Esophagus muscularis mucosa (tissue), 4 donors: Measurements from ENCODE around the gene OXT. TPM values are rescaled to one million over a fixed set of nuclear protein-coding genes. Genes with fewer than 3 reads are reported as not detected.

Source experiments
- DNase-seq: peaks from one replicate; pipeline ENCODE4 v3.0.0-alpha.2; 2017; ENCODE audit errors: extremely low spot score
- H3K27ac ChIP-seq, 4 donors: fragments of 200-600 bp; sonication (generic); replicated peaks in 1 of 4; 1 replicate in 3 of 4; 2 replicates in 1 of 4; pipeline ENCODE4 v1.5.1; 2016 to 2019; ENCODE audit warnings: mild to moderate bottlenecking in 1 of 4
- H3K27me3 ChIP-seq, 4 donors: fragments of 200-600 bp; sonication (generic); one replicate each; pipeline versions ENCODE4 v1.5.1 to v1.6.0; 2016 to 2019
- H3K36me3 ChIP-seq, 4 donors: fragments of 200-600 bp; sonication (generic); one replicate each; pipeline ENCODE4 v1.5.1; 2016 to 2019
- H3K4me1 ChIP-seq, 4 donors: fragments of 200-600 bp; sonication (generic); one replicate each; pipeline ENCODE4 v1.5.1; 2016 to 2019
- H3K4me3 ChIP-seq, 4 donors: fragments of 200-600 bp; sonication (generic); 1 replicate in 2 of 4; 2 replicates in 2 of 4; pipeline ENCODE4 v1.5.1; 2016 to 2019; ENCODE audit warnings: mild to moderate bottlenecking in 4 of 4, moderate library complexity in 1 of 4
- H3K9me3 ChIP-seq, 4 donors: fragments of 200-600 bp; sonication (generic); 1 replicate in 3 of 4; 2 replicates in 1 of 4; pipeline ENCODE4 v1.5.1; 2016 to 2019
- EP300 ChIP-seq: sonication (generic); formaldehyde crosslinking; IDR thresholded peaks from one replicate; pipeline ENCODE4 v1.6.1; 2017; ENCODE audit warnings: antibody characterized with exemption
- POLR2A ChIP-seq: fragments of 450-650 bp; IDR thresholded peaks from one replicate; pipeline ENCODE4 v1.6.1; 2017; ENCODE audit warnings: antibody characterized with exemption, moderate library complexity, mild to moderate bottlenecking, low read depth
- POLR2AphosphoS5 ChIP-seq, 2 donors: sonication (generic); formaldehyde crosslinking; IDR thresholded peaks; one replicate each; pipeline ENCODE4 v1.6.1; 2017; ENCODE audit warnings: antibody characterized with exemption in 2 of 2
- WGBS: methylation state at CpG from one replicate; pipeline ENCODE4 v1.1.5; 2018; 5-methylcytosine and 5-hydroxymethylcytosine counted together
- intact Hi-C: fragments of 100-400 bp; cut with DNase I; formaldehyde crosslinking; loops from one replicate; pipeline ENCODE4 v1.15.1; 2023
- total RNA-seq, 4 donors: library from RNA; depleted of rRNA; stranded (reverse); fragments of >200 nt; gene quantifications; one replicate each; pipeline versions ENCODE4 v1.1.0 to v1.2.1, GENCODE V29; 2016
- TF ChIP-seq, protein P1 (sequence below), 3 experiments: fragments of 200-600 bp in 2 of 3; fragments of 450-650 bp in 1 of 3; sonication (generic) in 2 of 3; IDR thresholded peaks; one replicate each; pipeline ENCODE4 v1.5.1; 2017 to 2019; ENCODE audit warnings: antibody characterized with exemption in 3 of 3, mild to moderate bottlenecking in 2 of 3, moderate library complexity in 1 of 3

OXT gene
- total RNA-seq, 4 donors from 2014 or later, result not detected

DNA sequence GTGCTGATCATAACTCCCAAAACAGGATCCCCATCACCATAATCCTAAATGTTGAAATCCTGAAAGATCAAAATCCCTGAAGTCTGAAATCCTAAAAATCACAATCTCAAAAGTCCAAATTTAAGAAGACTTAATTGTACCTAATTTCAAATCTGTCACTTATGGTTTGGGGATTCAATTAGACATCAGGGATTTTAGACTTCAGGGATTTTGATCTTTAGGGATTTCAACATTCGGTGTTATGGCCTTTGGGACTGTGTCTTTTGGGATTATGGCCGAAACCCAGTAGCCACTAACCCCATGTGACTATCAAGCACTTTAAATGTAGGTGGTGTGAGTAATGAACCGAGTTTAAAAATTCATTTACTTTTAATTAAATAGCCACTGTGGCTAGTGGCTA is 34.8 kb downstream of the OXT start:
- no peak for DNase-seq
- Histone ChIP-seq H3K4me1 (no peaks in the 10 kb centered on the region), H3K4me3 (no peak overlapping the region), H3K27ac (no peak overlapping the region), H3K36me3 (peaks cover 14 to 50% (median 36%) of the 10 kb centered on the region in 4 donors), H3K27me3 (no peaks in the 10 kb centered on the region), H3K9me3 (no peaks in the 10 kb centered on the region)
- TF ChIP-seq EP300 (no peak), POLR2A (no peak)
- 86% methylated on average over 3 of the region's 3 CpGs for WGBS
- intact Hi-C loops, result no loop called here

- H3K9me3 ChIP-seq, result no peaks in the 10 kb centered on the region
- H3K4me1 ChIP-seq, result no peaks in the 10 kb centered on the region
- no peaks in the 10 kb centered on the region for H3K27me3 ChIP-seq
- H3K4me3 ChIP-seq, result no peak overlapping the region
- TF ChIP-seq POLR2A (no peak), EP300 (no peak), POLR2AphosphoS5 (IDR thresholded peaks at IDR 0.05) (no peak)
- TF ChIP-seq, protein P1, sequence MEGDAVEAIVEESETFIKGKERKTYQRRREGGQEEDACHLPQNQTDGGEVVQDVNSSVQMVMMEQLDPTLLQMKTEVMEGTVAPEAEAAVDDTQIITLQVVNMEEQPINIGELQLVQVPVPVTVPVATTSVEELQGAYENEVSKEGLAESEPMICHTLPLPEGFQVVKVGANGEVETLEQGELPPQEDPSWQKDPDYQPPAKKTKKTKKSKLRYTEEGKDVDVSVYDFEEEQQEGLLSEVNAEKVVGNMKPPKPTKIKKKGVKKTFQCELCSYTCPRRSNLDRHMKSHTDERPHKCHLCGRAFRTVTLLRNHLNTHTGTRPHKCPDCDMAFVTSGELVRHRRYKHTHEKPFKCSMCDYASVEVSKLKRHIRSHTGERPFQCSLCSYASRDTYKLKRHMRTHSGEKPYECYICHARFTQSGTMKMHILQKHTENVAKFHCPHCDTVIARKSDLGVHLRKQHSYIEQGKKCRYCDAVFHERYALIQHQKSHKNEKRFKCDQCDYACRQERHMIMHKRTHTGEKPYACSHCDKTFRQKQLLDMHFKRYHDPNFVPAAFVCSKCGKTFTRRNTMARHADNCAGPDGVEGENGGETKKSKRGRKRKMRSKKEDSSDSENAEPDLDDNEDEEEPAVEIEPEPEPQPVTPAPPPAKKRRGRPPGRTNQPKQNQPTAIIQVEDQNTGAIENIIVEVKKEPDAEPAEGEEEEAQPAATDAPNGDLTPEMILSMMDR (IDR thresholded peaks at IDR 0.05), result no peak
- no peak overlapping the region for H3K27ac ChIP-seq
- peaks cover 14 to 52% (median 38%) of the 10 kb centered on the region in 4 donors for H3K36me3 ChIP-seq
- 75% methylated on average over 13 of the region's 14 CpGs for whole genome bisulfite sequencing
- DNase-seq, result no peak
- intact Hi-C loops, result no loop called here
These were observed 35.4 kb downstream of the OXT start for GRCh38 chr20:3106658-3107463.

DNA sequence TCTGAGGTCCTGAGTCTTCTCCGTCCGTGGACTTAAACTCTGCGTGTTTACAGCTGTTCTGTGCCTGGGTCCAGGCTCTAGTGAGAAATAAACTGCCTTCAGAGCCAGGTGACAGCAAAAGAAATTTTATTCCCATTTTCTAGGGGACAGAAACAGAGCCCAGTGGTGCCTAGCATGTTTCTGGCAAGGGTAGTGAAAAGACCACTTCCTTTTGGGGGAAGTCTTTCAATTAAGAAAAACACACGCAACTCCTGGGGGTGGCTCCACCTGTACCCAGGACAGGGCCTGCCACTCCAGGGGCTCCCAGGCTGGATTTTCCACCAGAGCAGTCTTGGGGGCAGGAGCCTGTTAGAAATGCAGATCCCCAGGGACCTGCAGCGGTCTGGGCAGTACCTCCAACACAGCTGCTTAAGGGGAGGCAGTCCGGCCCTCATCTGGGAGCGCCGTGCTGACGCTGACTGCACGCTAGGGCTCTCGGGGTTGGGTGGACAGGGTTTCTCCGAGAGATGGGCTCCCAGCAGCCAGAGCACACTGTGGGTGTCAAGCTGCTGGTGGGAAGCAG is 36.1 kb downstream of the OXT start:
- no peaks in the 10 kb centered on the region for H3K9me3 ChIP-seq
- no peak overlapping the region for H3K4me3 ChIP-seq
- DNase-seq, result no peak
- peaks cover 14 to 57% (median 38%) of the 10 kb centered on the region in 4 donors for H3K36me3 ChIP-seq
- no peak overlapping the region for H3K27ac ChIP-seq
- intact Hi-C loops, result no loop called here
- WGBS, result 86% methylated on average over 3 of the region's 12 CpGs
- H3K27me3 ChIP-seq, result no peaks in the 10 kb centered on the region
- TF ChIP-seq EP300, result no peak
- TF ChIP-seq POLR2AphosphoS5 (IDR thresholded peaks at IDR 0.05), result no peak
- TF ChIP-seq POLR2A, result no peak
- TF ChIP-seq, protein P1 (IDR thresholded peaks at IDR 0.05), result no peak
- no peaks in the 10 kb centered on the region for H3K4me1 ChIP-seq

DNA sequence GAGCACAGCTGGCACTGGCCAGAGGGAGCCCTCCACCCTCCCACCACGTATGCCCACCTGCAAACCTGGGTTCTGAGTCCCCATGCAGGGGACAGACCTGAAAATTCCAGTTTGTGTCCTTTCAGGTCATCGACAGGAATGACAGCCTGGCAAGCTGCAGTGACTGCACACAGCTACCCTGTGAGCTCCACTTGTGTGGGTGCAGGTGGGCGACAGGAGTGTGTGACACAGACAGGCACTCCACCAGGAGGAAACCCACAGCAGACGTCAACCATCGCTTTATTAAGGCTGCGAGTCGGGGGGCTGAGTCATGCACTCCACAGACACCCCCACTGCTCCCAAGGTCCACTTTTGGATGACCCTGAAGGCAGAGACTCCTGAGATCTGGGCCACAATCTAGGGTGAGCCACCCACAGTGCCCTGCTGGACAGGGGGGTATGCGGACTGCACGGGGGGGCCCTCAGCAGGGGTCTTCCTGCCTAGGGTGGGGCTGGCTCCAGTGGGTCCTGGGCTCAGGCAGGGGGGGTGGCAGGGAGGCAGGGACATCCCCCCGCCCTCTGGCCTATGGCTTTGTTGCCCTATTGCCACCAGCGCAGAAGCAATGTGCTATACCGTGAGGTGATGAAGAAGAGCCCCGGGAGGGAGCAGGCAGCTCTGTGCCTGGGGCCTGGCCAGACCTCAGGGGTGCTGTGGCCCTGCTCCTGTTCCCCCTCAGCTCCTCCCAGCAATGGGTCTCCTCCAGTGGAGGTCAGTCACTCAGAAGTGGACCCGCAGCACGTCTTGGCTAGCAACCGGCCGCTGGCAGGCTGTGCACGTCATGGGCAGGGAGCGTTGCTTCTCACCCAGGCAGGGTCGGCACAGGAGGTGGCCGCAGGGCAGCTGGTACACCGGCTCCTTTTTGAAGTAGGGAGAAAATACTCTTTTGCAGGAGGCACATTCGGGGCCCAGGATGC is 38.2 kb downstream of the OXT start:
- intact Hi-C loops, result no loop called here
- 90% methylated on average over 11 of the region's 23 CpGs for WGBS
- Histone ChIP-seq H3K9me3 (no peaks in the 10 kb centered on the region), H3K27me3 (no peaks in the 10 kb centered on the region), H3K27ac (no peak overlapping the region), H3K4me1 (no peaks in the 10 kb centered on the region), H3K36me3 (peaks cover 14 to 69% (median 45%) of the 10 kb centered on the region in 4 donors), H3K4me3 (no peak overlapping the region)
- TF ChIP-seq EP300, result no peak
- no peak for TF ChIP-seq POLR2AphosphoS5 (IDR thresholded peaks at IDR 0.05)
- TF ChIP-seq, protein P1 (IDR thresholded peaks at IDR 0.05), result no peak
- no peak for TF ChIP-seq POLR2A
- no peak for DNase-seq
